NAMALWA (cell line): ENCODE measurements around the gene ERCC8.

ENCODE experiments used
- DNase-seq: peaks from one replicate; pipeline ENCODE4 v3.0.0-alpha.2; 2015; ENCODE audit warnings: low spot score

ERCC8 gene

DNA sequence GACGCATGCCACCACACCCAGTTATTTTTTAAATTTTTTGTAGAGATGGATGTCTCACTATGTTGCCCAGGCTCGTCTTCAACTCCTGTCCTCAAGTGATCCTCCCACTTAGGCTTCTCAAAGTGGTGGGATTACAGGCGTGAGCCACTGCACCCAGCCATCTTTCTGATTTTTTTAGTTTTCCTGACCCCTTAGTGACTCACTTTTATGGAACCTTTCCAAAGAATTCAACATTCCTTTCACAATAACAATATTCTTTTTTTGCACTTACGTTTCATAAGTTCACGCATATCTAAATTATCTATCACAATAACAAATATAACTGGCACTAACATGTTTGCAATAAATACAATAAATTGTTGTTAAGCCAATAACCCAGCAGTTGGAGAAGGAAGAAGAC is 109.3 kb downstream of the ERCC8 start:
- no peak for DNase-seq

DNA sequence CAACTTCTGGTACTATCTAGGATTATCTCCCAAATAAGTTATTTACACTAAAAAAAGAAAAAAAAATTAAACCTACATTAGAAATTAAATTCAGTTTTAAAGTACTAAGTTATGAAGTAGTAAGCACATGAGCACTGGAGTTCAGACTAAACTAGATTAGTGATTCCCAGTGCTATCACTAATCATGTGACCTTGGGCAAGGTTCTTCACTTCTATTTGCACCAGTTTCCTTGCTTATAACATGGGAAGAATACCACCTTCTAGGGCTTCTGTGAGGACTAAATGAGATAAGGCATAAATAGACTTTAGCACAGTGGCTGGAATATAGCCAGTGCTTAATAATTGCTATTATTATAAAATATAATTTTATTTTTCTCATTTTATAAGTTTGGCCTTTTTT is 111.3 kb downstream of the ERCC8 start:
- DNase-seq: no peak

DNA sequence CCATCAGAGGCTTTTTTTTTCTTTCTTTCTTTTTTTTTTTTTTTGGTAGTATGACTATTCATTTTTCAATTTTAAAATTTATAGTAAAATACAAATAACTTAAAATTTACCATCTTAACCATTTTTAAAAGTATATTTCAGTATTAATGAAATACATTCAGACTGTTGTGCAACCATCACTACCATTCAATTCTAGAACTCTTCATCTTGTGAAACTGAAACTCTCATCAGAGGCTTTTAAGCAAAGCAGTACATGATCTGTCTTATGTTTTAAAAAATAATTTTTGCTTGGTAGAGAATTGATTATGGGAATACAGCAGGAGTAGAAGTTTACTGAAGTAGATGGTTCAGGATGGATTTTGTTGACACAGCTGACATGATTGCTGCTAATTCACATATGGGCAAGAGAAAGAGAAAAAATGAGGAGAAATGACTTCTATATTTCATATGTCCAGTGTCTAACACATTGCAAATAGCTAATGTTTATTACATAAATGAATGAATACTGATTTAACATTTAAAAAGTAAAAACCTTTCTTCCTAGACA is 114.2 kb downstream of the ERCC8 start:
- DNase-seq: no peak

DNA sequence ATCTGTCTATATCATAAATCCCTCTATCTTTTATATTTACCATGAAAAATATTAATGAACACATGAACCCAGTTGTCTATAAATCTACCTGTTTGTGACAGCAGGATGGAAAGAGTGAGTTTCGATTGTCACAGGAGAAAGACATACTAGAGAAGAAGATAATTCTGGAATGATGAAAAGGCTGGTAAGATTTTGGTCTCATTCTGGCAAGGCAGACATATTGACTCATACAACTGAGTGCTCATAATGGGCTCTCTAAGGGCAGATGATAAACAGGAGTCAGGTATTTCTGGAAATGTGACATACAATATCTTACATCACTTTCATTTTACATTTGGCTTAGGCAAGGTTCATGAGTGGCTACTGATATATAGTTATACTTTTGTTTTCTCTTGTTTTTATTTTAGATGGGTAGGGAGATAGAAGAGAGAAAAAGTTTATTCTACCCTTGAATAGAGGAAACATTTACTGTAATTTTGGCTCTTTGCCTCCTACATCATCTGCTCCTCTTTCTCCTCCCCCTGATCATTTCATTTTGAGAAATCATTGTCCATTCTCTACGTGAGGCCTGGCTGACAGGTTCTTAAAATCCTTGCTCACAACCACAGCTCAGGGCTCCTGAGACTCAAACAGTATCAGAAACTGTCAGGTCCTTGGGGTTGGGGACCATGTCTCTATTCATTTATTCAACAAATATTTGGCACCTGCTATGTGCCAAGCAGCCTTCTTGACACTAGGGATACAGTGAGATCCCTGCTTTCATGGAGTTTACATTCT is 115.2 kb downstream of the ERCC8 start:
- DNase-seq: no peak

DNA sequence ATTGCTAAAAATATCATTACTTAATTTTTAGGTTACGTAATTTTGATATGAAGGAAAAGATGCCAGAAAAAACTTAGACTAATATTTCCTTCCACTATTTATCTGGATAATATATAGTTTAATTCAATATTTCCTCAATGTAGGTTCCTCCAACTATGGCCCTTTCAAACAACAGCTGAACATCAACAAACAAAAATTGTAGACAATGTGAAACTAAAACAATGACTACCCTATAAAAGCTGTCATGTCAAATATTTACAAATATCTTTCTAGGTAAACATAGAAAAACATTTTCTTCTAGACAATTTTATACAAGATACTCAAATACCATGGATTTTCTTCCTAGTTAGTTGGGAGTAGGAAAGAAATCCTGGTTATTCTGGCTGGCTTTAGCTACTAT is 117.7 kb downstream of the ERCC8 start:
- DNase-seq: no peak

DNA sequence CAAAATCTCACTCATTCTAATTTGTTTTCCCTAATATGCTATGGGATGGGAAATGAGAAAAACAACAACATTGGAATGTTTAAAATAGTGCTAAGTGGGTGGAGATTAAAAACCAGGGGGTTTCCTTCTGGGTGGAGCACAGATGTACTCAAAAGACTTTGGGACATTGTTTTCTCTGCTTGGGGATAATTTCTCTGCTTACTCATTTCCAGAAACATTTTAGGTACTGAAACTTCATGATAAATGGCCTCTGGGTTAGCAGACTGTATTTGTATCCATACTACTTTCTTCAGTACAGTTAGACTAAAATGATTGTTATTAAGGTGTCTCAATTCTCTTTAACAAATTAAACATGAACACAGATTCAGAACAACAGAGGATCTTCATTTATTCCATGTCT is 118.2 kb downstream of the ERCC8 start:
- no peak for DNase-seq
